H1 (cell line): ENCODE measurements around the gene L2HGDH. TPM values are rescaled to one million over a fixed set of nuclear protein-coding genes. Genes with fewer than 3 reads are reported as not detected.

ENCODE experiments used
- CTCF ChIA-PET: fragments of 300-600 bp; sonication (Branson Sonifier 250); formaldehyde crosslinking; loops from one replicate; lab custom pipeline; 2021; ENCODE audit not compliant: partially characterized antibody; lab: Charles Lee
- POLR2A ChIA-PET: fragments of 300-600 bp; sonication (Branson Sonifier 250); formaldehyde crosslinking; loops from one replicate; lab custom pipeline; 2021; ENCODE audit warnings: inconsistent platforms; ENCODE audit not compliant: partially characterized antibody; lab: Charles Lee
- DNase-seq, 2 experiments: peaks; one replicate each; pipeline versions ENCODE4 v3.0.0 to v3.0.0-alpha.2; 2010 to 2022; ENCODE audit warnings: low spot score in 2 of 2, low read depth in 1 of 2, mixed read lengths in 1 of 2
- FAIRE-seq: peaks from 2 replicates; lab custom pipeline; 2011; peaks lifted over from hg19 to GRCh38; lab: Jason Lieb, UNC
- H2AFZ ChIP-seq: 2 replicates; pipeline ENCODE4 v1.8.1; 2012; ENCODE audit warnings: low read length, inconsistent platforms
- H2AK5ac ChIP-seq: 2 replicates; pipeline ENCODE4 v1.6.1; 2013; ENCODE audit warnings: low read depth, low read length
- H2BK120ac ChIP-seq: replicated peaks from 2 replicates; pipeline ENCODE3; 2013; ENCODE audit warnings: low read depth, low read length, inconsistent platforms
- H2BK12ac ChIP-seq: 2 replicates; pipeline ENCODE4 v1.6.1; 2013; ENCODE audit warnings: low read depth, low read length
- H2BK15ac ChIP-seq: 2 replicates; pipeline ENCODE4 v1.6.1; 2013; ENCODE audit warnings: low read length
- H2BK20ac ChIP-seq: 2 replicates; pipeline ENCODE4 v1.6.1; 2013; ENCODE audit warnings: low read length
- H2BK5ac ChIP-seq: 2 replicates; pipeline ENCODE4 v1.6.1; 2013; ENCODE audit warnings: low read depth, low read length
- H3K14ac ChIP-seq: 2 replicates; pipeline ENCODE4 v1.6.1; 2013; ENCODE audit warnings: inconsistent platforms; ENCODE audit not compliant: insufficient read length
- H3K18ac ChIP-seq: 2 replicates; pipeline ENCODE4 v1.6.1; 2013; ENCODE audit warnings: low read length; ENCODE audit errors: extremely low read depth
- H3K23ac ChIP-seq: 2 replicates; pipeline ENCODE4 v1.6.1; 2013; ENCODE audit warnings: inconsistent platforms; ENCODE audit not compliant: insufficient read length
- H3K23me2 ChIP-seq: 2 replicates; pipeline ENCODE4 v1.6.1; 2013; ENCODE audit warnings: low read depth, low read length
- H3K27ac ChIP-seq: 2 replicates; pipeline ENCODE4 v1.6.1; 2011; ENCODE audit warnings: low read depth, low read length, inconsistent platforms
- H3K27me3 ChIP-seq, 4 experiments: replicated peaks in 1 of 4; 1 replicate in 1 of 4; 2 replicates in 3 of 4; pipeline versions ENCODE4 v1.6.1 to v1.8.1; 2011 to 2013; ENCODE audit warnings: low read length in 3 of 4, mild to moderate bottlenecking in 3 of 4, inconsistent platforms in 2 of 4, mixed read lengths in 2 of 4, moderate library complexity in 1 of 4; ENCODE audit not compliant: control insufficient read depth in 3 of 4, insufficient read depth in 3 of 4; ENCODE audit errors: extremely low read depth in 1 of 4
- H3K36me3 ChIP-seq, 4 experiments: 2 replicates each; pipeline versions ENCODE4 v1.6.1 to v1.8.1; 2011 to 2013; ENCODE audit warnings: mild to moderate bottlenecking in 4 of 4, low read length in 3 of 4, moderate library complexity in 2 of 4, control low read depth in 1 of 4, inconsistent platforms in 1 of 4; ENCODE audit not compliant: insufficient read depth in 4 of 4, control insufficient read depth in 2 of 4
- H3K4ac ChIP-seq: replicated peaks from 2 replicates; pipeline ENCODE3; 2013; ENCODE audit warnings: low read length, low read depth, mixed read lengths, inconsistent platforms; ENCODE audit not compliant: insufficient read length
- H3K4me1 ChIP-seq, 4 experiments: replicated peaks in 1 of 4; 1 replicate in 1 of 4; 2 replicates in 3 of 4; pipeline versions ENCODE4 v1.6.1 to v1.8.1; 2011 to 2013; ENCODE audit warnings: low read length in 3 of 4, inconsistent platforms in 2 of 4, mixed read lengths in 1 of 4; ENCODE audit not compliant: insufficient read depth in 4 of 4, control insufficient read depth in 3 of 4
- H3K4me2 ChIP-seq, 2 experiments: 2 replicates each; pipeline versions ENCODE4 v1.6.1 to v1.8.1; 2011 to 2013; ENCODE audit warnings: low read depth in 2 of 2, low read length in 2 of 2, control low read depth in 1 of 2, inconsistent platforms in 1 of 2, mild to moderate bottlenecking in 1 of 2; ENCODE audit not compliant: insufficient read depth in 1 of 2
- H3K4me3 ChIP-seq, 4 experiments: fragments of 200-600, 300-600 bp in 1 of 4; sonication (generic), shearing (Covaris generic), sonication (Bioruptor Twin) in 1 of 4; 2 replicates each; pipeline versions ENCODE4 v1.5.1 to v1.8.1; 2011 to 2016; ENCODE audit warnings: low read length in 4 of 4, low read depth in 3 of 4, control low read depth in 2 of 4, inconsistent platforms in 2 of 4, mild to moderate bottlenecking in 2 of 4, mixed read lengths in 1 of 4, moderate library complexity in 1 of 4; ENCODE audit not compliant: insufficient read depth in 2 of 4; ENCODE audit errors: extremely low read depth in 1 of 4
- H3K56ac ChIP-seq: replicated peaks from 2 replicates; pipeline ENCODE3; 2013; ENCODE audit warnings: low read depth, mild to moderate bottlenecking, mixed read lengths, low read length, inconsistent platforms; ENCODE audit not compliant: insufficient read length
- H3K79me1 ChIP-seq: 2 replicates; pipeline ENCODE4 v1.6.1; 2013; ENCODE audit warnings: low read depth, low read length, control low read depth
- H3K79me2 ChIP-seq, 2 experiments: 2 replicates each; pipeline versions ENCODE4 v1.6.1 to v1.8.1; 2012 to 2013; ENCODE audit warnings: low read length in 2 of 2, mild to moderate bottlenecking in 2 of 2, inconsistent platforms in 1 of 2; ENCODE audit not compliant: insufficient read depth in 2 of 2, control insufficient read depth in 1 of 2
- H3K9ac ChIP-seq, 4 experiments: replicated peaks in 1 of 4; 1 replicate in 1 of 4; 2 replicates in 3 of 4; pipeline versions ENCODE4 v1.6.1 to v1.8.1; 2011 to 2013; ENCODE audit warnings: low read depth in 3 of 4, low read length in 3 of 4, control low read depth in 2 of 4, mild to moderate bottlenecking in 2 of 4, moderate library complexity in 2 of 4, inconsistent platforms in 1 of 4; ENCODE audit errors: extremely low read depth in 1 of 4
- H3K9me3 ChIP-seq, 2 experiments: 2 replicates each; pipeline versions ENCODE4 v1.6.1 to v1.8.1; 2012 to 2013; ENCODE audit warnings: mild to moderate bottlenecking in 2 of 2, moderate library complexity in 2 of 2, control low read depth in 1 of 2, inconsistent platforms in 1 of 2, low read depth in 1 of 2, low read length in 1 of 2, mixed read lengths in 1 of 2; ENCODE audit not compliant: insufficient read depth in 2 of 2
- H4K20me1 ChIP-seq, 2 experiments: replicated peaks in 1 of 2; 2 replicates each; pipeline versions ENCODE3 to v1.8.1; 2011 to 2013; ENCODE audit warnings: inconsistent platforms in 2 of 2, low read length in 2 of 2, mild to moderate bottlenecking in 1 of 2; ENCODE audit not compliant: insufficient read depth in 2 of 2, control insufficient read depth in 1 of 2
- H4K5ac ChIP-seq: 2 replicates; pipeline ENCODE4 v1.6.1; 2013; ENCODE audit warnings: low read length, low read depth, mixed read lengths, inconsistent platforms; ENCODE audit not compliant: insufficient read length
- H4K8ac ChIP-seq: 2 replicates; pipeline ENCODE4 v1.8.0; 2013; ENCODE audit warnings: mild to moderate bottlenecking, moderate library complexity, low read length, inconsistent platforms; ENCODE audit not compliant: insufficient read depth; ENCODE audit errors: extremely low read depth
- H4K91ac ChIP-seq: replicated peaks from 2 replicates; pipeline ENCODE3; 2013; ENCODE audit warnings: low read length, mixed read lengths, inconsistent platforms; ENCODE audit not compliant: insufficient read length
- ASH2L ChIP-seq: fragments of 200-600, 300-600 bp; sonication (generic); IDR thresholded peaks from one replicate; pipeline ENCODE4 v1.7.1; 2017; ENCODE audit warnings: low read length
- CBX5 ChIP-seq: fragments of 300-800, 300-1000 bp; sonication (generic); IDR thresholded peaks from 2 replicates; pipeline ENCODE4 v1.7.1; 2016; ENCODE audit warnings: antibody characterized with exemption, low read length, low read depth
- CEBPB ChIP-seq: IDR thresholded peaks from 2 replicates; pipeline ENCODE4 v1.6.1; 2012; ENCODE audit warnings: low read depth, low read length
- CTBP2 ChIP-seq: IDR thresholded peaks from 2 replicates; pipeline ENCODE4 v1.7.0; 2011; ENCODE audit warnings: borderline replicate concordance, mild to moderate bottlenecking, moderate library complexity, mixed read lengths, low read length; ENCODE audit not compliant: insufficient read depth, insufficient read length
- HDAC2 ChIP-seq, 2 experiments: fragments of 300-600 bp in 1 of 2; sonication (generic) in 1 of 2; IDR thresholded peaks; 2 replicates each; pipeline ENCODE4 v1.6.1; 2011 to 2012; ENCODE audit warnings: low read depth in 2 of 2, low read length in 2 of 2, mild to moderate bottlenecking in 2 of 2, moderate library complexity in 2 of 2, borderline replicate concordance in 1 of 2, inconsistent platforms in 1 of 2
- JUN ChIP-seq: IDR thresholded peaks from 2 replicates; pipeline ENCODE4 v1.6.1; 2011; ENCODE audit warnings: low read depth, mild to moderate bottlenecking, improper control_type of control experiment, low read length
- RXRA ChIP-seq: IDR thresholded peaks from 2 replicates; pipeline ENCODE4 v1.6.1; 2011; ENCODE audit warnings: low read depth, mild to moderate bottlenecking, low read length, moderate library complexity; ENCODE audit not compliant: insufficient read depth
- SIN3A ChIP-seq, 2 experiments: IDR thresholded peaks in 1 of 2; conservative IDR thresholded peaks in 1 of 2; 2 replicates each; pipeline ENCODE4 v1.6.1; 2011 to 2012; ENCODE audit warnings: low read length in 2 of 2, improper control_type of control experiment in 1 of 2, low read depth in 1 of 2, mild to moderate bottlenecking in 1 of 2
- SP2 ChIP-seq: IDR thresholded peaks from 2 replicates; pipeline ENCODE4 v1.6.1; 2012; ENCODE audit warnings: mild to moderate bottlenecking, low read length, inconsistent platforms
- TBP ChIP-seq: IDR thresholded peaks from 2 replicates; pipeline ENCODE4 v1.6.1; 2011; ENCODE audit warnings: low read depth, low read length, improper control_type of control experiment
- WGBS, 2 experiments: shearing (Covaris generic) in 1 of 2; methylation state at CpG; one replicate each; pipeline versions ENCODE4 v1.1.6 to v1.1.7; 2013 to 2015; ENCODE audit warnings: low lambda C conversion rate in 2 of 2, mixed read lengths in 2 of 2, inconsistent platforms in 1 of 2, low coverage in 1 of 2, missing lambda C conversion rate in 1 of 2; ENCODE audit not compliant: insufficient replicate concordance in 2 of 2, insufficient coverage in 1 of 2, insufficient read length in 1 of 2; ENCODE audit errors: extremely low coverage in 1 of 2, missing lambda C conversion rate in 1 of 2; 5-methylcytosine and 5-hydroxymethylcytosine counted together
- polyA plus RNA-seq, 7 experiments: library from polyadenylated mRNA; depleted of rRNA in 3 of 7; stranded (reverse) in 5 of 7; unstranded in 2 of 7; fragments of >200 nt in 5 of 7; fragments of 200-250 nt in 2 of 7; gene quantifications; 1 replicate in 5 of 7; 2 replicates in 1 of 7; 4 replicates in 1 of 7; pipeline versions ENCODE4 v1.2.1 to v1.2.3, GENCODE V29; 2011 to 2013; ENCODE audit warnings: missing spikeins in 2 of 7, mixed read lengths in 2 of 7
- total RNA-seq: library from RNA; stranded (reverse); fragmentation: NEBNext Ultra II Directional; extraction: Animal tissue kit (Norgen Biotek cat#: 25700); gene quantifications from 2 replicates; pipeline ENCODE4 v1.2.1, GENCODE V29; 2021

The L2HGDH gene
- total and polyA plus RNA-seq, 2 of the 8 experiments (the other 6 are each of a cell fraction or from before 2014, with no cell fraction given), result 12.2 to 28.6 TPM

- ChIA-PET CTCF (interaction anchor here (0.6 to 2.9 kb wide), 2 partner anchors 14 to 576 kb away, joined by 3 to 11 read pairs; no protein-coding TSS in a partner anchor), POLR2A (no interaction called here)
- H3K79me1 ChIP-seq, result no peaks in the 10 kb centered on the region
These were observed 49.2 kb downstream of the L2HGDH start for GRCh38 chr14:50262865-50263264.

More at GRCh38 chr14:50262865-50263264, 49.2 kb downstream of the L2HGDH start:
- no peak overlapping the region for H2BK20ac ChIP-seq
- H2BK15ac ChIP-seq, result no peak overlapping the region
- H2AK5ac ChIP-seq, result no peak overlapping the region
- no peaks in the 10 kb centered on the region for H3K27me3 ChIP-seq
- H2BK120ac ChIP-seq, result no peak overlapping the region
- H4K20me1 ChIP-seq, result no peaks in the 10 kb centered on the region
- no peak overlapping the region for H2BK12ac ChIP-seq
- H3K4me1 ChIP-seq, result no peaks in the 10 kb centered on the region
- DNase-seq, result no peak
- H3K79me2 ChIP-seq, result no peaks in the 10 kb centered on the region
- H2BK5ac ChIP-seq, result no peak overlapping the region
- H3K9ac ChIP-seq, result no peak overlapping the region
- no peak overlapping the region for H4K8ac ChIP-seq
- no peak overlapping the region for H3K4me2 ChIP-seq
- no peak overlapping the region for H4K5ac ChIP-seq
- WGBS, 2 experiments, result 85% methylated on average over 2 of the region's 2 CpGs; no CpG with 5 or more reads in 1 of the 2 experiments
- H3K4ac ChIP-seq, result no peak overlapping the region
- H3K9me3 ChIP-seq, result no peaks in the 10 kb centered on the region
- H4K91ac ChIP-seq, result no peak overlapping the region
- peaks cover 0 to 6% (median 4%) of the 10 kb centered on the region in 4 experiments; a peak in 5 of 8 replicates for H3K36me3 ChIP-seq
- H3K4me3 ChIP-seq, result no peak overlapping the region
- no peak overlapping the region for H3K56ac ChIP-seq
- no peak for FAIRE-seq
- H3K23me2 ChIP-seq, result no peaks in the 10 kb centered on the region
- H3K18ac ChIP-seq, result no peak overlapping the region
- no peak for TF ChIP-seq SP2
- no peak for TF ChIP-seq RXRA
- no peak for TF ChIP-seq CBX5
- no peak for TF ChIP-seq ASH2L
- TF ChIP-seq SIN3A (conservative IDR thresholded peaks at IDR 0.05 in 1 of 2, IDR thresholded peaks at IDR 0.05 in 1 of 2; ENCODE audit: low read depth in 1 of 2, low read length in 2 of 2), result no peak
- no peak for TF ChIP-seq CEBPB
- TF ChIP-seq TBP, result no peak
- TF ChIP-seq HDAC2 (IDR thresholded peaks at IDR 0.05; ENCODE audit: borderline replicate concordance in 1 of 2, low read depth in 2 of 2, low read length in 2 of 2), result no peak
- TF ChIP-seq JUN, result no peak
- no peak for TF ChIP-seq CTBP2
- H3K27ac ChIP-seq, result no peak overlapping the region
- no peak overlapping the region for H3K14ac ChIP-seq
- no peak overlapping the region for H2AFZ ChIP-seq
- H3K23ac ChIP-seq, result no peak overlapping the region
